ENCODE measurements around the gene ZNF652.

The ZNF652 gene

DNA sequence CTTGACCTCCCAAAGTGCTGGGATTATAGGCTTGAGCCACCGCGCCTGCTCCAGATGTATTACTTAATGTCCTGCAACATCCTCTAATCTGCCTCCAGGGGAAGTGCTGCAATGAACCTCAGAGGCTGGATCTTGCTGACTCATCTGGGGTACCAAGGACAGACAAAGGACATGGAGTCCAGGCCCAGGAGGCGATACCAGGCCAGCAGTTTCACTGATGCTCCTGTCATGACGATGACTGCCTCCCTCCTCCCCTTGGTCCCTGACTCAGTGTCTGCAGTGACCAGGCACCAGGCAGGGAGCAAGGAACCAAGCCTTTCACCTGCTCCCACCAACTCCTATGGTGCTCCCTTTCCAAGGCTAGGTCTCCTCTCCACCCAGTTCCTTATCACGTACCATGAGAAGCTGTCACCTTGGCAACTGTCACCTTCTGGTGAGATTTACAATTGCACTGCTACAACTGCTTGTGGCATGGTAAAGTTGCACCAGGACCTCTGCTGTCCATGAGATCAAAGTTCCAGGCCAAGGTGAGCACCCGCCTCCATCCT is 109.8 kb downstream of the ZNF652 start:
- no peaks in the 10 kb centered on the region for H3F3A ChIP-seq (ENCODE audit: low read depth)
- H3K79me2 ChIP-seq (ENCODE audit: insufficient read depth, low read length) = no peaks in the 10 kb centered on the region
- H3K9ac ChIP-seq (ENCODE audit: low read depth, low read length, poor library complexity, severe bottlenecking) = no peak overlapping the region
- H3K4me3 ChIP-seq (ENCODE audit: low read length, poor library complexity, severe bottlenecking) = no peak overlapping the region
- no peaks in the 10 kb centered on the region for H3K36me3 ChIP-seq (ENCODE audit: insufficient read depth, low read length)
- H3K4me1 ChIP-seq (ENCODE audit: insufficient read depth, low read length, poor library complexity, severe bottlenecking) = no peaks in the 10 kb centered on the region
- H3K4me2 ChIP-seq (ENCODE audit: low read depth, low read length, poor library complexity, severe bottlenecking) = no peak overlapping the region
- no peak for TF ChIP-seq CTCF (conservative IDR thresholded peaks at IDR 0.05; ENCODE audit: low read length)
- no peak for TF ChIP-seq EZH2phosphoT487 (IDR thresholded peaks at IDR 0.05; ENCODE audit: borderline replicate concordance)
- H3K9me2 ChIP-seq (replicated peaks; ENCODE audit: low read depth, low read length) = no peaks in the 10 kb centered on the region
- no peaks in the 10 kb centered on the region for H3K9me3 ChIP-seq (ENCODE audit: insufficient read depth, low read depth, low read length)
- no peaks in the 10 kb centered on the region for H3K27me3 ChIP-seq (ENCODE audit: insufficient read depth, low read length, poor library complexity, severe bottlenecking)
- H4K20me1 ChIP-seq (ENCODE audit: insufficient read depth, low read length, poor library complexity, severe bottlenecking) = no peaks in the 10 kb centered on the region
- no peak overlapping the region for H2AFZ ChIP-seq (ENCODE audit: low read length)

DNA sequence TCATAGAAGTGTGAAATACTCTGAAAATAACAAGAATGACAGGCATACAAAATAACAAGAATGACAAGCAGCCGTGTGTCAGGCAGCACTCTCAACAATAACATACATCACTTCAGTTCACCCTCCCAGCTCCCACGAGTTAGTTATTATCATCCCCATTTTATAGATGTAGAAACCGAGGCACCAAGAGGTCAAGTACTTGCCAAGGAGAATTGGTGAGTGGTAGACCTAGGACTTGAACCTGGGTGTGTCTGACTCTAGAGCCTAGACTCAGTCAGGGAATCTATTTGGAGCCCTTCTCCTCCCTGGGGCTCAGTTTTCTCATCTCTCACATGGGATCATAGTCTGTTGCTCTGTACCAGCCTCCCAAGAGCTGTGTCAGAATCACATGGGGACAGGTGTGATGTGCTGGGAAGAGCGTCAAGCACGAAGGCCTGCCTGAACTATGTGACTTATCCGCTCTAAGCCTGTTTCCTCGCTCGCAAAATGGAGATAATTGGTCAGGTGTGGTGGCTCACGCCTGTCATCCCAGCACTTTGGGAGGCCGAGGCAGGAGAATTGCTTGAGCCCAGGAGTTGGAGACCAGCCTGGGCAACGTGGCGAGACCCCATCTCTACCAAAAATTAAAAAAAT is 112.0 kb downstream of the ZNF652 start:
- no peak overlapping the region for H2AFZ ChIP-seq (ENCODE audit: low read length)
- H3K4me3 ChIP-seq (ENCODE audit: low read length, poor library complexity, severe bottlenecking) = no peak overlapping the region
- no peaks in the 10 kb centered on the region for H3K9me3 ChIP-seq (ENCODE audit: insufficient read depth, low read depth, low read length)
- H3K4me2 ChIP-seq (ENCODE audit: low read depth, low read length, poor library complexity, severe bottlenecking) = no peak overlapping the region
- no peak overlapping the region for H3K9ac ChIP-seq (ENCODE audit: low read depth, low read length, poor library complexity, severe bottlenecking)
- no peaks in the 10 kb centered on the region for H4K20me1 ChIP-seq (ENCODE audit: insufficient read depth, low read length, poor library complexity, severe bottlenecking)
- no peaks in the 10 kb centered on the region for H3K9me2 ChIP-seq (replicated peaks; ENCODE audit: low read depth, low read length)
- no peak for TF ChIP-seq CTCF (conservative IDR thresholded peaks at IDR 0.05; ENCODE audit: low read length)
- TF ChIP-seq EZH2phosphoT487 (IDR thresholded peaks at IDR 0.05; ENCODE audit: borderline replicate concordance) = no peak
- no peaks in the 10 kb centered on the region for H3K27me3 ChIP-seq (ENCODE audit: insufficient read depth, low read length, poor library complexity, severe bottlenecking)
- no peaks in the 10 kb centered on the region for H3F3A ChIP-seq (ENCODE audit: low read depth)
- H3K36me3 ChIP-seq (ENCODE audit: insufficient read depth, low read length) = no peaks in the 10 kb centered on the region
- no peaks in the 10 kb centered on the region for H3K79me2 ChIP-seq (ENCODE audit: insufficient read depth, low read length)
- H3K4me1 ChIP-seq (ENCODE audit: insufficient read depth, low read length, poor library complexity, severe bottlenecking) = no peaks in the 10 kb centered on the region

DNA sequence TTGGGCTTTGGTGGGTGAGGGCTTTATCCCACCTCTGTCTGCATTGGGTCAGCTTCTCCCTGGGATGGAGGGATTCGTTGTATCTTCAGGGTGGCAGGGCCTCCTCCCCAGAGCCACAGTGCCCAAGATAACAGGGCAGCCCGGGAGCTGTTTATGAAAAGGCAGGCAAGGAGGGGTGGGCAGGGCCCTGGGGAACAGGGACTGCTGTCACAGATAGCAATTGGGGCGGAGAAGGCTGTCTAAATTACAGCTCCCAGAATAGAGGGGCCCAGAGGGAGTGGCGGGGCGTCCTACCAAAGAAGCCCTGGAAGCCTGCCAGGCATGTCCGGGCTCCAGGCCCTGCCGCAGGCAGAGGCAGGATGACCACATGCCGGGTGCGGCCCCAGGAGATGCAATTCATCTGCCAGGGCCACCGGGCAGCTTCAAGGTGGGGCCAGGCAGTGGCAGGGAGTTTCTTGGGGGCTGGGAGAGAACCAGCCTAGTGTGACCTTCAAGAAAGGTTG is 112.7 kb downstream of the ZNF652 start:
- no peaks in the 10 kb centered on the region for H3K4me1 ChIP-seq (ENCODE audit: insufficient read depth, low read length, poor library complexity, severe bottlenecking)
- H2AFZ ChIP-seq (ENCODE audit: low read length) = no peak overlapping the region
- no peaks in the 10 kb centered on the region for H3K36me3 ChIP-seq (ENCODE audit: insufficient read depth, low read length)
- H3K9me3 ChIP-seq (ENCODE audit: insufficient read depth, low read depth, low read length) = no peaks in the 10 kb centered on the region
- H3K79me2 ChIP-seq (ENCODE audit: insufficient read depth, low read length) = no peaks in the 10 kb centered on the region
- no peaks in the 10 kb centered on the region for H3F3A ChIP-seq (ENCODE audit: low read depth)
- H3K27me3 ChIP-seq (ENCODE audit: insufficient read depth, low read length, poor library complexity, severe bottlenecking) = no peaks in the 10 kb centered on the region
- TF ChIP-seq EZH2phosphoT487 (IDR thresholded peaks at IDR 0.05; ENCODE audit: borderline replicate concordance) = no peak
- no peak for TF ChIP-seq CTCF (conservative IDR thresholded peaks at IDR 0.05; ENCODE audit: low read length)
- H3K4me3 ChIP-seq (ENCODE audit: low read length, poor library complexity, severe bottlenecking) = no peak overlapping the region
- H3K4me2 ChIP-seq (ENCODE audit: low read depth, low read length, poor library complexity, severe bottlenecking) = no peak overlapping the region
- H3K9ac ChIP-seq (ENCODE audit: low read depth, low read length, poor library complexity, severe bottlenecking) = no peak overlapping the region
- H3K9me2 ChIP-seq (replicated peaks; ENCODE audit: low read depth, low read length) = no peaks in the 10 kb centered on the region
- no peaks in the 10 kb centered on the region for H4K20me1 ChIP-seq (ENCODE audit: insufficient read depth, low read length, poor library complexity, severe bottlenecking)

Data from Loucy (cell line).